HEK293 (cell line): ENCODE data around the gene ZMPSTE24.

Experiments used
- GLI4 ChIP-seq: fragments of 450-650 bp; formaldehyde crosslinking; IDR thresholded peaks from 2 replicates; pipeline ENCODE4 v1.5.1; 2016; ENCODE audit warnings: missing biosample characterization, missing genetic modification characterization
- KLF16 ChIP-seq: fragments of 450-650 bp; formaldehyde crosslinking; IDR thresholded peaks from 2 replicates; pipeline ENCODE4 v1.5.1; 2017; ENCODE audit warnings: missing biosample characterization, missing genetic modification characterization
- REPIN1 ChIP-seq: fragments of 450-650 bp; formaldehyde crosslinking; IDR thresholded peaks from 2 replicates; pipeline ENCODE4 v1.5.1; 2017; ENCODE audit warnings: missing biosample characterization, missing genetic modification characterization, low read depth
- ZFP3 ChIP-seq: fragments of 450-650 bp; formaldehyde crosslinking; IDR thresholded peaks from 2 replicates; pipeline ENCODE4 v1.5.1; 2016; ENCODE audit warnings: low read depth, missing biosample characterization, missing genetic modification characterization
- ZNF121 ChIP-seq: fragments of 450-650 bp; formaldehyde crosslinking; IDR thresholded peaks from 2 replicates; pipeline ENCODE4 v1.5.1; 2016; ENCODE audit warnings: missing biosample characterization, missing genetic modification characterization
- ZNF19 ChIP-seq: fragments of 450-650 bp; formaldehyde crosslinking; IDR thresholded peaks from 2 replicates; pipeline ENCODE4; 2016; ENCODE audit warnings: missing biosample characterization, missing genetic modification characterization, low read depth
- ZNF211 ChIP-seq: fragments of 450-650 bp; formaldehyde crosslinking; IDR thresholded peaks from 2 replicates; pipeline ENCODE4 v1.5.1; 2016; ENCODE audit warnings: low read depth, missing biosample characterization, missing genetic modification characterization
- ZNF394 ChIP-seq: fragments of 450-650 bp; formaldehyde crosslinking; IDR thresholded peaks from 2 replicates; pipeline ENCODE4 v1.5.1; 2016; ENCODE audit warnings: missing biosample characterization, missing genetic modification characterization, mild to moderate bottlenecking, moderate library complexity, borderline replicate concordance
- ZNF426 ChIP-seq: fragments of 450-650 bp; formaldehyde crosslinking; IDR thresholded peaks from 2 replicates; pipeline ENCODE4 v1.5.1; 2017; ENCODE audit warnings: missing biosample characterization, missing genetic modification characterization, mild to moderate bottlenecking, inconsistent platforms, moderate library complexity
- ZNF48 ChIP-seq: fragments of 450-650 bp; formaldehyde crosslinking; IDR thresholded peaks from 2 replicates; pipeline ENCODE4 v1.5.1; 2016; ENCODE audit warnings: missing biosample characterization, missing genetic modification characterization
- ZNF530 ChIP-seq: fragments of 450-650 bp; formaldehyde crosslinking; IDR thresholded peaks from 2 replicates; pipeline ENCODE4 v1.5.1; 2016; ENCODE audit warnings: low read depth, missing biosample characterization, missing genetic modification characterization
- ZNF561 ChIP-seq: fragments of 450-650 bp; IDR thresholded peaks from 2 replicates; pipeline ENCODE4 v1.5.1; 2018; ENCODE audit warnings: missing biosample characterization, missing genetic modification characterization, borderline replicate concordance
- ZNF585B ChIP-seq: fragments of 450-650 bp; formaldehyde crosslinking; IDR thresholded peaks from 2 replicates; pipeline ENCODE4 v1.5.1; 2016; ENCODE audit warnings: missing biosample characterization, missing genetic modification characterization
- ZNF701 ChIP-seq: fragments of 450-650 bp; formaldehyde crosslinking; IDR thresholded peaks from 2 replicates; pipeline ENCODE4 v1.5.1; 2016; ENCODE audit warnings: missing biosample characterization, missing genetic modification characterization
- ZNF707 ChIP-seq: fragments of 450-650 bp; formaldehyde crosslinking; IDR thresholded peaks from 2 replicates; pipeline ENCODE4 v1.5.1; 2016; ENCODE audit warnings: missing biosample characterization, missing genetic modification characterization
- ZNF830 ChIP-seq: fragments of 450-650 bp; IDR thresholded peaks from 2 replicates; pipeline ENCODE4 v1.5.0; 2018; ENCODE audit warnings: missing biosample characterization, missing genetic modification characterization, low read depth, mild to moderate bottlenecking, moderate library complexity
- ZSCAN16 ChIP-seq: fragments of 450-650 bp; formaldehyde crosslinking; IDR thresholded peaks from 2 replicates; pipeline ENCODE4 v1.5.1; 2016; ENCODE audit warnings: missing biosample characterization, missing genetic modification characterization
- TF ChIP-seq, protein P1 (sequence below): fragments of 450-650 bp; formaldehyde crosslinking; IDR thresholded peaks from 2 replicates; pipeline ENCODE4 v1.5.1; 2016; ENCODE audit warnings: missing biosample characterization, missing genetic modification characterization
- TF ChIP-seq, protein P2 (sequence below): fragments of 450-650 bp; formaldehyde crosslinking; IDR thresholded peaks from 2 replicates; pipeline ENCODE4 v1.5.1; 2017; ENCODE audit warnings: missing biosample characterization, missing genetic modification characterization
- TF ChIP-seq, protein P3 (sequence below): fragments of 450-650 bp; formaldehyde crosslinking; optimal IDR thresholded peaks from 2 replicates; pipeline ENCODE3; 2016; ENCODE audit warnings: missing biosample characterization, mild to moderate bottlenecking, missing genetic modification characterization
- TF ChIP-seq, protein P4 (sequence below): fragments of 450-650 bp; formaldehyde crosslinking; IDR thresholded peaks from 2 replicates; pipeline ENCODE4 v1.5.1; 2016; ENCODE audit warnings: missing biosample characterization, missing genetic modification characterization

Gene ZMPSTE24

DNA sequence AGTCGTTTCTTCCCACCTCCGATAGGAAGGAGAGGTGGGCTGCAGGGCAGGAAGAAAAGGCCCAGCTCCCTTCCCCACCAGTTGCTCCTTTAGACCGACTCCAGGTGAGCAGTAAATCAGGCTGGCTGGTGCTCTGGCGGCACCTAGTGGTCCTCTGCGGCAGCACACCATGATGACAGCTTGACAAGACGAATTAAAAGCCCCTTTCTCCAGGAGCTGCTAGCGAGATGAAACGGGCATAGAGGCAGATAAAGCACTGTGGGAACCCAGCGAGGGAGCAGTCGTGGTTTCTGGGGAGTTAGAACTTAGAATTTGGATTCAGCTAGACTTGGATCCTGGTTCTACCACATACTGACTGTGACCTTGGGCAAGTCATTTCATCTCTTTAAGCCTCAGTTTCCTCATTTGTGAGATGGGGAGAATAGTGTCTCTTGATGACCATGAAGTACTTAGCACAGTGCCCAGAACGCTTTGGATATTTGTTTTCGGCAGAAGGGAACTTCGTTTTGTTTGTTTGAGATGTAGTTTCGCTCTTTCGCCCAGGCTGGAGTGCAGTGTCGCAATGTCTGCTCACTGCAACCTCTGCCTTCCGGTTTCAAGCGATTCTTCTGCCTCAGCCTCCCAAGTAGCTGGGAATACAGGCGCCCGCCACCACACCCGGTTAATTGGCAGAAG lies 80.8 kb downstream of the ZMPSTE24 start (continued):
- TF ChIP-seq, protein P1, sequence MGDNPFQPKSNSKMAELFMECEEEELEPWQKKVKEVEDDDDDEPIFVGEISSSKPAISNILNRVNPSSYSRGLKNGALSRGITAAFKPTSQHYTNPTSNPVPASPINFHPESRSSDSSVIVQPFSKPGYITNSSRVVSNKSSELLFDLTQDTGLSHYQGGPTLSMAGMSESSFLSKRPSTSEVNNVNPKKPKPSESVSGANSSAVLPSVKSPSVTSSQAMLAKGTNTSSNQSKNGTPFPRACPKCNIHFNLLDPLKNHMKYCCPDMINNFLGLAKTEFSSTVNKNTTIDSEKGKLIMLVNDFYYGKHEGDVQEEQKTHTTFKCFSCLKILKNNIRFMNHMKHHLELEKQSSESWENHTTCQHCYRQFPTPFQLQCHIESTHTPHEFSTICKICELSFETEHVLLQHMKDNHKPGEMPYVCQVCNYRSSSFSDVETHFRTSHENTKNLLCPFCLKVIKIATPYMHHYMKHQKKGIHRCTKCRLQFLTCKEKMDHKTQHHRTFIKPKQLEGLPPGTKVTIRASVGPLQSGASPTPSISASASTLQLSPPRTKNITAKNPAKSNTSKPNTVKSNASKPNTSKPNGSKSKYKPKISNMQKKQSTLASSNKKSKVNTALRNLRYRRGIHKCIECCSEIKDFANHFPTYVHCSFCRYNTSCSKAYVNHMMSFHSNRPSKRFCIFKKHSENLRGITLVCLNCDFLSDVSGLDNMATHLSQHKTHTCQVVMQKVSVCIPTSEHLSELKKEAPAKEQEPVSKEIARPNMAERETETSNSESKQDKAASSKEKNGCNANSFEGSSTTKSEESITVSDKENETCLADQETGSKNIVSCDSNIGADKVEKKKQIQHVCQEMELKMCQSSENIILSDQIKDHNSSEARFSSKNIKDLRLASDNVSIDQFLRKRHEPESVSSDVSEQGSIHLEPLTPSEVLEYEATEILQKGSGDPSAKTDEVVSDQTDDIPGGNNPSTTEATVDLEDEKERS (tag by site-specific recombination): no peak
- TF ChIP-seq REPIN1 (no peak), ZFP3 (no peak), ZNF211 (no peak), ZNF701 (tag by site-specific recombination) (peak; percentile 60; the same call in 1 of the 2 replicates), ZNF426 (tag by site-specific recombination) (no peak), ZNF530 (tag by site-specific recombination) (no peak), ZNF561 (no peak), ZNF830 (tag by site-specific recombination) (no peak), GLI4 (tag by site-specific recombination) (no peak), ZNF19 (tag by site-specific recombination) (no peak), ZNF121 (tag by site-specific recombination) (no peak), ZSCAN16 (tag by site-specific recombination) (no peak), ZNF707 (no peak), ZNF585B (tag by site-specific recombination) (no peak), ZNF394 (tag by site-specific recombination) (peak; percentile 81), ZNF48 (no peak), KLF16 (tag by site-specific recombination) (no peak)
- TF ChIP-seq, protein P2, sequence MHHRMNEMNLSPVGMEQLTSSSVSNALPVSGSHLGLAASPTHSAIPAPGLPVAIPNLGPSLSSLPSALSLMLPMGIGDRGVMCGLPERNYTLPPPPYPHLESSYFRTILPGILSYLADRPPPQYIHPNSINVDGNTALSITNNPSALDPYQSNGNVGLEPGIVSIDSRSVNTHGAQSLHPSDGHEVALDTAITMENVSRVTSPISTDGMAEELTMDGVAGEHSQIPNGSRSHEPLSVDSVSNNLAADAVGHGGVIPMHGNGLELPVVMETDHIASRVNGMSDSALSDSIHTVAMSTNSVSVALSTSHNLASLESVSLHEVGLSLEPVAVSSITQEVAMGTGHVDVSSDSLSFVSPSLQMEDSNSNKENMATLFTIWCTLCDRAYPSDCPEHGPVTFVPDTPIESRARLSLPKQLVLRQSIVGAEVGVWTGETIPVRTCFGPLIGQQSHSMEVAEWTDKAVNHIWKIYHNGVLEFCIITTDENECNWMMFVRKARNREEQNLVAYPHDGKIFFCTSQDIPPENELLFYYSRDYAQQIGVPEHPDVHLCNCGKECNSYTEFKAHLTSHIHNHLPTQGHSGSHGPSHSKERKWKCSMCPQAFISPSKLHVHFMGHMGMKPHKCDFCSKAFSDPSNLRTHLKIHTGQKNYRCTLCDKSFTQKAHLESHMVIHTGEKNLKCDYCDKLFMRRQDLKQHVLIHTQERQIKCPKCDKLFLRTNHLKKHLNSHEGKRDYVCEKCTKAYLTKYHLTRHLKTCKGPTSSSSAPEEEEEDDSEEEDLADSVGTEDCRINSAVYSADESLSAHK: no peak
- TF ChIP-seq, protein P3, sequence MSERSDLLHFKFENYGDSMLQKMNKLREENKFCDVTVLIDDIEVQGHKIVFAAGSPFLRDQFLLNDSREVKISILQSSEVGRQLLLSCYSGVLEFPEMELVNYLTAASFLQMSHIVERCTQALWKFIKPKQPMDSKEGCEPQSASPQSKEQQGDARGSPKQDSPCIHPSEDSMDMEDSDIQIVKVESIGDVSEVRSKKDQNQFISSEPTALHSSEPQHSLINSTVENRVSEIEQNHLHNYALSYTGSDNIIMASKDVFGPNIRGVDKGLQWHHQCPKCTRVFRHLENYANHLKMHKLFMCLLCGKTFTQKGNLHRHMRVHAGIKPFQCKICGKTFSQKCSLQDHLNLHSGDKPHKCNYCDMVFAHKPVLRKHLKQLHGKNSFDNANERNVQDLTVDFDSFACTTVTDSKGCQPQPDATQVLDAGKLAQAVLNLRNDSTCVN (tag by site-specific recombination): no peak
- TF ChIP-seq, protein P4, sequence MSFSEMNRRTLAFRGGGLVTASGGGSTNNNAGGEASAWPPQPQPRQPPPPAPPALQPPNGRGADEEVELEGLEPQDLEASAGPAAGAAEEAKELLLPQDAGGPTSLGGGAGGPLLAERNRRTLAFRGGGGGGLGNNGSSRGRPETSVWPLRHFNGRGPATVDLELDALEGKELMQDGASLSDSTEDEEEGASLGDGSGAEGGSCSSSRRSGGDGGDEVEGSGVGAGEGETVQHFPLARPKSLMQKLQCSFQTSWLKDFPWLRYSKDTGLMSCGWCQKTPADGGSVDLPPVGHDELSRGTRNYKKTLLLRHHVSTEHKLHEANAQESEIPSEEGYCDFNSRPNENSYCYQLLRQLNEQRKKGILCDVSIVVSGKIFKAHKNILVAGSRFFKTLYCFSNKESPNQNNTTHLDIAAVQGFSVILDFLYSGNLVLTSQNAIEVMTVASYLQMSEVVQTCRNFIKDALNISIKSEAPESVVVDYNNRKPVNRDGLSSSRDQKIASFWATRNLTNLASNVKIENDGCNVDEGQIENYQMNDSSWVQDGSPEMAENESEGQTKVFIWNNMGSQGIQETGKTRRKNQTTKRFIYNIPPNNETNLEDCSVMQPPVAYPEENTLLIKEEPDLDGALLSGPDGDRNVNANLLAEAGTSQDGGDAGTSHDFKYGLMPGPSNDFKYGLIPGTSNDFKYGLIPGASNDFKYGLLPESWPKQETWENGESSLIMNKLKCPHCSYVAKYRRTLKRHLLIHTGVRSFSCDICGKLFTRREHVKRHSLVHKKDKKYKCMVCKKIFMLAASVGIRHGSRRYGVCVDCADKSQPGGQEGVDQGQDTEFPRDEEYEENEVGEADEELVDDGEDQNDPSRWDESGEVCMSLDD: no peak
- TF ChIP-seq, all 188 proteins: peak for 11
